Measurements from ENCODE around the gene TNN.
A peak's percentile ranks its signal among the peaks of the same experiment; 100 is the strongest.

TNN gene

DNA sequence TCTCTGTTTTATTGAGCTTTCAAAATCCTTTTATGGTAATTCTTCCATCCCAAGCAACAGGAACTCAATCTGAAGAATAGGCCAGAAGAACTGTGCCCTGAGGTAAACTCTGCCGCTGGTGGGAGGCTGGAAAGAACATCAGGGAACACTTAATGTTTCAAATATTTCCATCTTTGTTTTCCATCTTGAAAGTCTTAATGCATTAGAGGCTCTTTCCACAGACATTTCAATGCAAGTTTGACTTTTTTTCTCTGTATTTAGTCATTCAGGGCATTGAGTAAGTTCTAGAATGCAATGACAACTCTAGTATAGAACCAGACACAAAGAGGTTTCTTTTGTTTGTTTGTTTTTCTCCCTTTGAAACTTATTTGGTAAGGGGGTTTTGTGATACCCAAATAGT, 63.5 kb downstream of the TNN start:
- Mint-ChIP-seq H3K9me3 (no peaks in the 10 kb centered on the region), H3K4me3 (no peak overlapping the region), H3K27me3 (peaks cover 12% of the 10 kb centered on the region), H3K4me1 (peaks cover 10% of the 10 kb centered on the region), H3K36me3 (no peaks in the 10 kb centered on the region), H3K27ac (no peak overlapping the region)
- ATAC-seq (ENCODE audit: low read depth) (no peak), DNase-seq (ENCODE audit: low spot score in 2 of 2) (no peak)

DNA sequence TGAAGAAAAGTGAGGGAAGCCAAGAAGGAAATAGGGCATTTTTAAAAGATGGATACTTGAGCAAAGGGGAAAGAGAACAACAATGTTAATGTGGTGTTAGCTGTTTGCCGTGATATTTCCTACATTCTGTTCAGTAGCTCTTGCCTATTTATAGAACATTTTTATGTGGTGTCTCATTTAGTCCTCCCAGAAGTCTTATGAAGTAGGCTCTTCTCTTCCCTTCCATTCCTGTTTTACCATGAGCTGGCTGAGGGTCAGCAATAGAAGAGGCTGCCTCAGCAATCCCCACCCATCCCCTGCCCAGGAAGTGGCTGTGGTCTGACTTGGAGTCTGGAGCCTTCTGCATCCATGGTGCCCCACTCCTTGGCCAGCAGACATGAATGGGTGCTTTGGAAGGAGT, 64.8 kb downstream of the TNN start:
- no peak overlapping the region for H3K4me3 Mint-ChIP-seq
- no peak for DNase-seq (ENCODE audit: low spot score in 2 of 2)
- ATAC-seq (ENCODE audit: low read depth), result no peak

DNA sequence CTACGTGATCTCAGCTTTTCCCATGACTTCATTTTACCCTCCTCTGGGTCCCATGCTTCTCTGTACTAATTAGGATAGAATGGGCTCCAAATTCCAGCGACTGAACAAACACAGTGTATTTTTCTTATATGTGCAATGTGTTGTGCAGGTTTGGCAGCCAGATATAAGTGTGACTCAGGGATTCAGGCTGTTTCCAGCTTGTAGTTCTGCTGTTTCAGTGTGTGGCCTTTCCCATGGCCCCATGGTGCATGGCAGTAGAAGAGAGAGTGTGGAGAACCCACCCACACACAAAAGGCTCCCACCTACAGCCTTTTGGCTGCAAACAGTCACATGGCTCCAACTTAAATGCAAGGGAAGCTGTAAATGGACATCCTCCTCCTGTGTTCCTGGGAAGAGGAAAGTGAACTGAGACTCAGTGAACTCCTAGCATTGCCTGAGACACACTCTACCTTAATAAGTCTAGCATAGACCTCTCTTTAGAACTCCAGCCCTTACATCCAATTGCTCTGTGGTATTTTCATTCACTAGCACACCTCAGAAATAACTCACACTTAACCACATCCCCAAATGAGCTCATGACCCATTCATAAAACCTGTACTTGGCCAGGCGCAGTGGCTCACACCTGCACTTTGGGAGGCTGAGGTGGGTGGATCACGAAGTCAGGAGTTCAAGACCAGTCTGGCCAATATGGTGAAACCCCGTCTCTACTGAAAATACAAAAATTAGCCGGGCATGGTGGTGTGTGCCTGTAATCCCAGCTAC, 66.2 kb downstream of the TNN start:
- Mint-ChIP-seq H3K9me3 (no peaks in the 10 kb centered on the region), H3K27me3 (peaks cover 16% of the 10 kb centered on the region), H3K27ac (no peak overlapping the region), H3K4me3 (no peak overlapping the region), H3K4me1 (peaks cover 8% of the 10 kb centered on the region), H3K36me3 (no peaks in the 10 kb centered on the region)
- ATAC-seq (ENCODE audit: low read depth) (no peak), DNase-seq (ENCODE audit: low spot score in 2 of 2) (no peak)

More for the DNA sequence above, 64.8 kb downstream of the TNN start:
- Mint-ChIP-seq H3K36me3 (no peaks in the 10 kb centered on the region), H3K9me3 (no peaks in the 10 kb centered on the region), H3K27me3 (peaks cover 16% of the 10 kb centered on the region), H3K27ac (no peak overlapping the region), H3K4me1 (peaks cover 10% of the 10 kb centered on the region)

DNA sequence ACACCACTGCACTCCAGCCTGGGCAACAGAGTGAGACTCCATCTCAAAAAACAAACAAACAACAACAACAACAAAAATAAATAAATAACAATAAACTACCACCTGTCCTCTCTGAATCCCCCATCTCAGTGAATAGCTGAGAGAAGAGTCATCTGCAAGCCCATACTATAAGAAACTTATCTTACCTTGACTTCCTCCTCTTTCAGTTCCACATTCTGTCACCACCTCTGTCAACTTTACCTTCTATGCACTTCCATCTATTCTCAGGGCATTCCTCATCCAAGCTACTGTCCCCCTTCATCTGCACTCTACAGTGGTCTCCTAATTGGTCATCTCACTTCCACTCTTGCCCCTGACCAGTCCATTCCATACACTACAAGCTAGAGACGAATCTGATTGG, 66.9 kb downstream of the TNN start:
- Mint-ChIP-seq H3K4me1 (peaks cover 8% of the 10 kb centered on the region), H3K27ac (no peak overlapping the region), H3K27me3 (peaks cover 16% of the 10 kb centered on the region), H3K4me3 (no peak overlapping the region), H3K36me3 (no peaks in the 10 kb centered on the region), H3K9me3 (no peaks in the 10 kb centered on the region)
- ATAC-seq (ENCODE audit: low read depth) (peak; percentile 46), DNase-seq (ENCODE audit: low spot score in 2 of 2) (no peak)

DNA sequence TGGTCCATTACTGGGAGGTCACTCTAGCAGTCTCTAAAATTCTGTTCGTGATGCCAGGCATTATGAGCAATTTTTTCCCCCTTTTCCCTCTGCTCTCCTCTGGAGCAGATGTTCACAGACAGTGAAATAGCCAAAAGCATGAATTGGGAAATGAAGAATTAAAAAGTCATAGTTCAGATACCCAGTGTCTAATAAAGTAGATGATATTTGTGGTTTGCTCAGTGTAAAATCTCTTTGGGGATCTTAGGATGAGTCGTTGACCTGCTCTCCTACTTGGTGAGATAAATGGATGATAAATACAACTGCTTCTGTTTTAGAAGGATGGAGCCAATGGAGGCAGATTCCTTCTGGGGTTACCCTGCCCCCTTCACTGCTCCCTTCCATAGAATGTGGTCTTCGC, 68.6 kb downstream of the TNN start:
- no peak overlapping the region for H3K27ac Mint-ChIP-seq
- no peak overlapping the region for H3K4me3 Mint-ChIP-seq
- H3K27me3 Mint-ChIP-seq, result peaks cover 16% of the 10 kb centered on the region
- no peak for ATAC-seq (ENCODE audit: low read depth)
- no peaks in the 10 kb centered on the region for H3K9me3 Mint-ChIP-seq
- H3K36me3 Mint-ChIP-seq, result no peaks in the 10 kb centered on the region
- DNase-seq (ENCODE audit: low spot score in 2 of 2), result no peak
- H3K4me1 Mint-ChIP-seq, result peaks cover 10% of the 10 kb centered on the region

DNA sequence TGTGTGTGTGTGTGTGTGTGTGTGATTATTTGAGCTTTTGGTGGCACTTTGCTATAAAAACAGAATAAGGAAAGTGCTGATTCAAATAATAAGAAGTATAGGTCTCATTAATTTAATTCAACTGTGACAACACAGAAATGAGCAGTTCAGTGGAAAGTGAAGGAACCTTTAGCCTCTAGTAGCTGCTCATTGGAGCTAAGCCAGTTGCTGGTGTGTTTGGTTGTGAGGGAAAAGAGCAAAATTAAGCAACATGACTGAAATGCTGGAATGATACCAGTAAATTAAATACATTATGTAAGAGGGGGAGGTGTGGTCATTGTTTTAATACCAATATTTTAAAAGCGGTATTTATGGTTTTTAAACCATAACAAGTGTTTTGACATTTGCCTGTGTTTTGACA, 69.7 kb downstream of the TNN start:
- H3K27me3 Mint-ChIP-seq, result peaks cover 16% of the 10 kb centered on the region
- DNase-seq (ENCODE audit: low spot score in 2 of 2) (no peak), ATAC-seq (ENCODE audit: low read depth) (no peak)
- no peak overlapping the region for H3K27ac Mint-ChIP-seq
- no peaks in the 10 kb centered on the region for H3K9me3 Mint-ChIP-seq
- no peak overlapping the region for H3K4me3 Mint-ChIP-seq
- no peaks in the 10 kb centered on the region for H3K36me3 Mint-ChIP-seq
- peaks cover 20% of the 10 kb centered on the region for H3K4me1 Mint-ChIP-seq

DNA sequence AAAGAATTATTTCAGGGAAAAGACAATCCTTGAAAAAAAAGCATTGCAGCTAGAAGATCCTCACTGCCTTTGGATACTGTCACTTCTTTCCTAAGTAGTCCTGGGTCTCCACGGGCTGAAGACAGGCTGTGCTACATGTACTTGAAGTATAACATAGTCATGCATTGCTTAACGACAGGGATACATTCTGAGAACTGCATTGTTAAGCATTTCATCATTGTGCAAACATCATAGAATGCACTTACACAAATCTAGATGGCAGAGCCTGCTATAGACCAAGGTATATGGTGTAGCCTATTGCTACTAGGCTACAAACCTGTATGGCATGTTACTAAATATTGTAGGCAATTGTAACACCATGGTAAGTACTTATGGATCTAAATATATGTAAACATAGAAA, 70.9 kb downstream of the TNN start:
- DNase-seq (ENCODE audit: low spot score in 2 of 2), result no peak
- H3K4me1 Mint-ChIP-seq, result peaks cover 29% of the 10 kb centered on the region
- H3K9me3 Mint-ChIP-seq, result no peaks in the 10 kb centered on the region
- H3K4me3 Mint-ChIP-seq, result no peak overlapping the region
- H3K27ac Mint-ChIP-seq, result no peak overlapping the region
- peaks cover 12% of the 10 kb centered on the region for H3K27me3 Mint-ChIP-seq
- no peak for ATAC-seq (ENCODE audit: low read depth)
- H3K36me3 Mint-ChIP-seq, result no peaks in the 10 kb centered on the region

DNA sequence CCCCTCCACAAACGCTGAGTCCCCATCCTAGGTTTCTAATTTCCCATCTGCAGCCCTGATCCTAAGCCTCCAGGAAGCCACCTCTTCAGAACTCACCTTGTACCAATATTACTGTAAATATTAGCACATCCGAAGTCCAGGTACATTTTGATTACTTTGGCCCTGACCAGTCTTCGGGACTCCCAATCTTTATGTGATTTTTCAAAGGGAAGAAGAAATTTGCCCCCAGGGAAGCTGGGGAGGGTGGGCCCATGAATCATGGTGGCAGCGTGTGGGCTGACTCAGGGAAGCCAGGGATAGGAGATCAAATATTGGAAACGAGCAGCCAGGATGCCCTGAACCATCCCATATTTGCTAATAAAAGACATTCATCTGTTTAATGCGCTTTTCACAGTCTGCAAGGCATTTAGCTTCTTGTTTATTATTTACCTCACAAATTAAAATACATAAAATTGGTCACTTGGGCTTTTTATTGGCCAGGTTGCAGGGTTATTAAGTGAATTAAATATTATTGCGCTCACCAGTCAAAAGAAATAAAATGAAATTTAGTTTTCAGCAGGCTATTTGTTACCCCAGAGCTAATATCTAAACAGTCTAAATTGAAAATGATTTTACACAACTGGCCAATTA, 78.4 kb downstream of the TNN start:
- Mint-ChIP-seq H3K27me3 (peaks cover 9% of the 10 kb centered on the region), H3K27ac (no peak overlapping the region), H3K4me3 (no peak overlapping the region), H3K36me3 (no peaks in the 10 kb centered on the region), H3K9me3 (no peaks in the 10 kb centered on the region), H3K4me1 (peaks cover 30% of the 10 kb centered on the region)
- DNase-seq (ENCODE audit: low spot score in 2 of 2), result no peak
- no peak for ATAC-seq (ENCODE audit: low read depth)

DNA sequence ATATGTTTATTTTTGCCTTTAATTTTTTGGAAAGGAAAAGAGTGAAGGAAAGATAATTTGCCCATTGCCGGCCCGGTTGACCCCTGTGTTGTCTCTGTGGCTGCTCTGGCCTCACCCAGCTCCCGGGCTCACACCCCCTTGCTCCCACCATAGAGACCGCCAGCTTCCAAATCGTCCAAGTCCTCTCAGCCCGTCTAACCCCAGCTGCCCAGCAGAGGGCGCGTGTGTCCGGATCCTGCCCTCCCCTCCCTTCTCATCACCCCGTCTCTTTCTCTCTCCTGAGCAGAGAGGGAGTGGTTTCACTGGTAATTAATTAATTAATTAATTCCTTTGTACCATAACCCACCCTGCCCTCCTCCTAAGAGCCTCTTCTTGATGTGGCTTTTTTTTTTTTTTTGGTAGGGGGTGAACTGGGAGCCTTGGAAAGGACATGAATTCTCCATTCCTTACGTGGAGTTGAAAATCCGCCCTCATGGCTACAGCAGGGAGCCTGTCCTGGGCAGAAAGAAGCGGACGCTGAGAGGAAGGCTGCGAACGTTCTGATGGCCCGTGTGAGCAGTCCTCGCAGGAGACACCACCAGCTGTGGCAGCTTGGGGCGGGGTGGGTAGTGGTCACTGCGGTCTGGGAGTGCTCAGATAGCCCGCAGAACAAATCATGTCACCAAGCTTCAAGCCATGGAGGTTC, 79.0 kb downstream of the TNN start:
- Mint-ChIP-seq H3K4me3 (no peak overlapping the region), H3K36me3 (no peaks in the 10 kb centered on the region), H3K27me3 (peaks cover 14% of the 10 kb centered on the region), H3K9me3 (no peaks in the 10 kb centered on the region), H3K4me1 (peaks cover 26% of the 10 kb centered on the region), H3K27ac (no peak overlapping the region)
- DNase-seq (ENCODE audit: low spot score in 2 of 2) (peak; percentile 69 to 71), ATAC-seq (ENCODE audit: low read depth) (peak; percentile 51)

DNA sequence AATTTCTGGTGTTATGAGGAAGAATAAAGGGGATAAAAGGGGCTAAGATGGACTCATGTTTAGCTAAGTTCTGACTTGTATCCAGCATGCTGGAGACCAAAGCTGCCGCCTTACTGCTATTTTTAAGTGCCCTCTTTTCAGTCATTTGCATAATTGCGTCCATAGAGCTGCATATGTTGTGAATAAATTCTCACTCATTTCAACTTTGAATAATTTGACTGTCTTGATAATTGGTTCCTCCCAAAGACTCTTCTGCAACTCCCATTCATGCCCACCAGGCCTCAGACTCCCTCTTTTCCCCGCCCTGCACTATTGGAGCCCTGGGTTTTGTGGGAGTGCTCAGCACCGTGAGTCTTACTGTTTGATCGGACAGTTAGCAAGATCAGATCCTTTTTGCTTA, 79.9 kb downstream of the TNN start:
- peaks cover 19% of the 10 kb centered on the region for H3K4me1 Mint-ChIP-seq
- ATAC-seq (ENCODE audit: low read depth), result no peak
- no peaks in the 10 kb centered on the region for H3K36me3 Mint-ChIP-seq
- DNase-seq (ENCODE audit: low spot score in 2 of 2), result no peak
- H3K27me3 Mint-ChIP-seq, result peaks cover 15% of the 10 kb centered on the region
- no peak overlapping the region for H3K4me3 Mint-ChIP-seq
- no peaks in the 10 kb centered on the region for H3K9me3 Mint-ChIP-seq
- no peak overlapping the region for H3K27ac Mint-ChIP-seq

DNA sequence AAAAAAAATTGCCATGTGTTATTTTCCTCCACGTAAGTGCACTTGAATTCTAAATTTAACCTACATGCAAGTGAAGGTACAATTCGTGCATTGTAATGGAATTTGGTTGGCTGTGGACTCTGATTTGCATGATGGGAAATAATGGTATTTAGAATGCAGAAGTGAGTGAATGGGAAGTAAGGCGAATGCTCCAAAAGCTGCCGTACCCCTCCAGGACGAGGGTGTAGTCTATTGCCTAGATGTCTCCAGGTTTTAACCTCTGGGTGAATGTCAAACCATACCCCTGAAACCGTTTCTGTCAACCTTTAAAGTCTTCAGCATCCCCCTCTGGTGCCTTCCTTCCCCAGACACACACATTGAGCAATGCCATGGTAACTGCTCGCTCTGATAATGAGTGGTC, 80.4 kb downstream of the TNN start:
- ATAC-seq (ENCODE audit: low read depth) (no peak), DNase-seq (ENCODE audit: low spot score in 2 of 2) (no peak)
- Mint-ChIP-seq H3K36me3 (no peaks in the 10 kb centered on the region), H3K4me1 (peaks cover 16% of the 10 kb centered on the region), H3K27me3 (peaks cover 15% of the 10 kb centered on the region), H3K27ac (no peak overlapping the region), H3K4me3 (no peak overlapping the region), H3K9me3 (no peaks in the 10 kb centered on the region)

DNA sequence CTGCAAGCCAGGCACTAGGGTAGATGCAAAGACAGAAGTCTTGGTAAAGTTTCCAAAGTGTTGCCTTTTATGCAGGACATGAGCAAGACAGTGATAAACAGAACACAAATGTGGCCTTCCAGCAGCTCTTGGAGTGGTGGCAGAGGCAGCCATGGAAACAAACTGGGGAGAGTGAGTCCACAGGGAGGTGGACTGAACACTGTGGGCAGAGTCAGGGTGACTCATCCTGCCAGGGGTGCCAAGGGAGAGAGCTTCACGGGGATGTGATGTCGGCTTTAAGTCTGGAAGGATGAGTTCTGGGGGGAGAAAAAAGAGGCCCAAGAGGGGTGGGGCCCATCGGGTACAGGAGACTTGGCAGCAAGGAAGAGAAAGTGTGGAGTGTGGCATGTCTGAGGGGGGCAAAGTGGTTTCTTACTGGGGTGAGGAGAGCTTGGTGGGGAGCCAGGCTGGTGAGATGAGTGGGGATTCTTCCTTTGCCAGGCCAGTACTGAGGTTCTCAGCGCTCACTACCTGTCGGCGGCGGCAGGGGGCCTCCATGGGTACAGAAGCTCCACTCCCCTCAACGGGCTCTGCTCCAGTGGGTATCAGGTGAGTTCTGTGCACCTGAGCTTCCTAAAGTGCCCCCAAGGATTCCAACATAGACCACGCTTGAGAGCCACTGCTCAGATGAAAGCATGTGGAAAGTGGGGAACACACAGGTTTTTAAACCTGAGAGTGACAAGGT, 83.1 kb downstream of the TNN start:
- Mint-ChIP-seq H3K36me3 (no peaks in the 10 kb centered on the region), H3K27me3 (peaks cover 11% of the 10 kb centered on the region), H3K9me3 (no peaks in the 10 kb centered on the region), H3K27ac (no peak overlapping the region), H3K4me1 (peaks cover 19% of the 10 kb centered on the region), H3K4me3 (no peak overlapping the region)
- ATAC-seq (ENCODE audit: low read depth) (no peak), DNase-seq (ENCODE audit: low spot score in 2 of 2) (no peak)

DNA sequence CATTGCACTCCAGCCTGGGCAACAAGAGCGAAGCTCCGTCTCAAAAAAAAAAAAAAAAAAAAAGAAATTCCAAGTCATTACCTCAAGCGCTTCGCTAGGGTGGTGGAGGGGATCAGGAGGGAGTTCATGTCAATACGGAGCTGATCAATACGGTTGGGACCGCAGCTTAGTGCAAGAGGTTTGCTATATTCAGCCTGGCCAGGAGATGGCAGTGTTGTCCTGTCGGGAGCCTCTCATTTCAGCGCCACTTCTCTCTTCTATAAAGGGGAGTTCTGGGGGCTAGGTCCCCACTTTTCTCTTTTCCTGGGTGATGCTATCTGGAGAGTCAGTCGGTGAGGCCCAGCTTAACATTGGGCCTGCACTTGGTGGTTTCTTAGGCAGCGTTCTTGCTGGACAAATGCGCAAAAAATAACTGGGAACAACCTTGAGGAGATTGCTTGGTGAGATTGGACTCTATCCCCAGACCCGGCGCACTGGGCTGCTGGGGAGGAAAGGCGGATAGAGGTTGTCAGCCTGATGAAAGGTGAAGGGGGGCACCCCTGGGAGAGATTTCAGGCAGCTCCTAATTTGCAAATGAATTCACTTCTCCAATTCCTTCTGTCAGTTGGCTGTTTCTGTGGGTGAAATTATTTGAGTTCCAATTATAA, 84.5 kb downstream of the TNN start:
- H3K9me3 Mint-ChIP-seq, result no peaks in the 10 kb centered on the region
- no peak overlapping the region for H3K27ac Mint-ChIP-seq
- H3K27me3 Mint-ChIP-seq, result peaks cover 9% of the 10 kb centered on the region
- H3K4me3 Mint-ChIP-seq, result no peak overlapping the region
- peaks cover 24% of the 10 kb centered on the region for H3K4me1 Mint-ChIP-seq
- peak; percentile 78 for ATAC-seq (ENCODE audit: low read depth)
- peaks cover under 1% of the 10 kb centered on the region for H3K36me3 Mint-ChIP-seq
- peak; percentile 67 to 79 for DNase-seq (ENCODE audit: low spot score in 2 of 2)

Data from memory B cell (primary cell).